DMS53 (cell line): ENCODE measurements around the gene ART3.
"Not testable (repeated sequence)": the region's sequence is repeated elsewhere in the genome, so short reads cannot be mapped to it uniquely, and the experiment has no call there.

ENCODE experiments used
- DNase-seq: peaks from one replicate; lab custom pipeline; 2025; lab: John Stamatoyannopoulos, UW

ART3 gene

GRCh38 chr4:76074468-76074867 lies at the start of gene ART3:
Gene ART3, plus strand, starts transcription at chr4:76074709. Its CDS starts 1,181 bp downstream, at chr4:76075890.
- DNase-seq: no peak

DNA sequence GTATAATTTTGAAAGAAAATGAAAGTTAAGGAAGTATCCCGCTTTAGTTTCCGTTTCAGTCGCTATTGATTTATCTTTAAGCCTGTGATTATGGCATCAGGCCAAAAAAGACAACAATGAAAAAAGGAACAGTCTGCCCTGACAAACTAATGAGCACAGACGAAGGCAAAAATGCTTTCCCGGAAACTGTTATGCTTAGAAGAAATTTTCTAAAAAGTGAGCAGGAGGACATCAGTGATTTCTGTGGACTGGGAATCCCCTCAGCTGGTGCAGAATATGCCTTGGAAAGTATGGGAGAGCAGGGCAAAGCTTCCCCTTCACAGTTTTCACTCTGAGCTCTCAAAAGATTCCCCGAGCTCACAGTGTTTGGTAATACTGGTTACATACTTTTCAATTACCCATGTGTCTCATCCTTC lies 46.2 kb upstream of the ART3 start:
- peak; percentile 34 for DNase-seq

DNA sequence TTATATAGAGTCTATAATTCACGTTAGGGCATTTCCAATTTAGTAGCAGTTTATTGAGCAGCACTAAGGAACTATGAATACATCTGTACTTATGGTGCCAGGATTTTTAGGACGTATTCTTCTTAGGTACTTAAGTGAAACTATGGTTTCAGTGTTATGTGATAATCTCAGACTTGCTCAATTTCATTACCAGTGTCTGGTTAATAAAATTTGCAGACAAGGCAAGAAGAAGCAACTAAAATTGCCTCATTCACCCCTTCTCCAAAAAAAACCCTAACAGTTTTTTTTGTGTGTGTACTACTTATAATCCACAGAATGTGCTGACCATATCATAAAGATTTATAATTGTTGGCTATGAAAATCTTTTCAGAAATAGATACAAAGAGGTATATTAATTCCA lies 45.2 kb upstream of the ART3 start:
- no peak for DNase-seq

DNA sequence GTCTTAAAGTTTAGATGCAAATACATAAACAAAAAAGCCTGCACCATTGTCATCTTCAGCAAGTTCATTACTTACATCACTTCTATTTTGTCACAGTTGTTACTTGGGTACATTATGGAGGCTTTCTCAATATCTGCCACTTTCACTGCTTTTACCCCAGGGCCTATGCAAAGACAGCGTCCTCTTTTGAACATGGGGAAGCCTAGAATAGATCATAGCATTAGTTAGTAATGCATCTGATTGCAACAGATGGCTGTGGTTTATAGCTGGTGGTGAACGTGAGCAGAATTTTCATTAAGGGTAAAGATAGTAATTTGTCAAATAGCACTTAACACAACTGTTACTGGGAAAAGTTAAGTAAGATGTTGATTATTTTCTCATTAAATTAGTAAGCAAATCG lies 39.4 kb upstream of the ART3 start:
- DNase-seq: no peak

GRCh38 chr4:76035799-76036380 lies 38.6 kb upstream of the ART3 start, which contains the start of gene CXCL11:
Gene CXCL11, minus strand, starts transcription at chr4:76036070. Its CDS starts 83 bp downstream, at chr4:76035987.
- DNase-seq: no peak

GRCh38 chr4:76036855-76037254 lies 37.7 kb upstream of the ART3 start:
- no peak for DNase-seq

- not testable (repeated sequence) for DNase-seq
These were observed 32.1 kb upstream of the ART3 start for GRCh38 chr4:76042241-76042998.

DNA sequence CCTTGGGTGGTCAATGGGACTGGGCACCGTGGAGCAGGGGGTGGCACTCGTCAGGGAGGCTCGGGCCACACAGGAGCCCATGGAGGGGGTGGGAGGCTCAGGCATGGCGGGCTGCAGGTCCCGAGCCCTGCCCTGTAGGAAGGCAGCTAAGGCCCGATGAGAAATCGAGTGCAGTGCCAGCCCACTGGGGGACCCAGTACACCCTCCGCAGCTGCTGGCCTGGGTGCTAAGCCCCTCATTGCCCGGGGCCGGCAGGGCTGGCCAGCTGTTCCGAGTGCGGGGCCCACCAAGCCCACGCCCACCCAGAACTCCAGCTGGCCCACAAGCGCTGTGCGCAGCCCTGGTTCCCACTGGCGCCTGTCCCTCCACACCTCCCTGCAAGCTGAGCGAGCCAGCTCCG lies 31.2 kb upstream of the ART3 start:
- not testable (repeated sequence) for DNase-seq

- not testable (repeated sequence) for DNase-seq
These were observed 29.8 kb upstream of the ART3 start for GRCh38 chr4:76044686-76045085.

DNA sequence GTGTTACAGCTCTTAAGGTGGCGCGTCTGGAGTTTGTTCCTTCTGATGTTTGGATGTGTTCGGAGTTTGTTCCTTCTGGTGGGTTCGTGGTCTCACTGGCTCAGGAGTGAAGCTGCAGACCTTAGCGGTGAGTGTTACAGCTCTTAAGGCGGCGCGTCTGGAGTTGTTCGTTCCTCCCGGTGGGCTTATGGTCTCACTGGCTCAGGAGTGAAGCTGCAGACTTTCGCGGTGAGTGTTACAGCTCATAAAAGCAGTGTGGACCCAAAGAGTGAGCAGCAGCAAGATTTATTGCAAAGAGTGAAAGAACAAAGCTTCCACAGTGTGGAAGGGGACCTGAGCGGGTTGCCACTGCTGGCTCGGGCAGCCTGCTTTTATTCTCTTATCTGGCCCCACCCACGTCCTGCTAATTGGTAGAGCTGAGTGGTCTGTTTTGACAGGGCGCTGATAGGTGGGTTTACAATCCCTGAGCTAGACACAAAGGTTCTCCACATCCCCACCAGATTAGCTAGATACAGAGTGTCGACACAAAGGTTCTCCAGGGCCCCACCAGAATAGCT lies 24.6 kb upstream of the ART3 start:
- DNase-seq: not testable (repeated sequence)

- not testable (repeated sequence) for DNase-seq
These were observed 23.9 kb upstream of the ART3 start for GRCh38 chr4:76050560-76051050.

DNA sequence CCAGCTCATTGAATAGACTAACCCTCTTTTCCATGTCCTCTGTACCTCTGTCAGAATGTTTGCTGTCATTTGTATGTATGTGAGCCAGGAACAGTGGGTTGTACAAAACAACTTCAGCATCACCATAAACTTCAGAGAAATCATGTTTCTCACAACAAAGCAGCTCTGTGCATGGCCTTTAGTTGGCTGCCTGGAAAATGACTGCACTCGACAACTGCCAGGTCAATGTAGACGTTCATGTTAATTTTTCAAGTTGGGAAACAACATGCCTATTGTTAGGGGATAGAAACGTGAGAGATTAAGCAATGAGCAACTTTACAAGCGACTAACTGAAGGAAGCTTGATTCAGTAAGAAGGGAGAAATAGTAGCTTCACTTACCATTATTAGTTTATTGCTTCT lies 20.8 kb upstream of the ART3 start:
- DNase-seq: no peak

DNA sequence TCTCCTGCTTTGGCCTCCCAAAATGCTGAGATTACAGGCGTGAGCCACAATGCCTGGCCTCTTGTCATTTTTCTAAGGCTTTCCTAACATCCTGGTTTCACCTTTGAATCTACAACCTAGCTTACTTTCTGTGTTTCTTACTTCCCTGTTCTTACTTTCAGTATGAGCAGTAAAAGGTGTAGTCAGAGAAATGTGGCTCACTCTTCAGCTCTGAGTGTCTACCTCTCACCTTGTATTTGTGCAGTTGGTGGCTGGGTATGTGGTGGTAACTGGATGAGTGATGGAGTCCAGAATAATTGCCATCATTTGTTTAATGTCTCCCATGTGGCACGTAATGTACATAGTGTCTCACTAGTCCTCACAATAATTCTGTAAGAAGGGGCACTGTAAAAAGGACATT lies 19.5 kb upstream of the ART3 start:
- DNase-seq: no peak

DNA sequence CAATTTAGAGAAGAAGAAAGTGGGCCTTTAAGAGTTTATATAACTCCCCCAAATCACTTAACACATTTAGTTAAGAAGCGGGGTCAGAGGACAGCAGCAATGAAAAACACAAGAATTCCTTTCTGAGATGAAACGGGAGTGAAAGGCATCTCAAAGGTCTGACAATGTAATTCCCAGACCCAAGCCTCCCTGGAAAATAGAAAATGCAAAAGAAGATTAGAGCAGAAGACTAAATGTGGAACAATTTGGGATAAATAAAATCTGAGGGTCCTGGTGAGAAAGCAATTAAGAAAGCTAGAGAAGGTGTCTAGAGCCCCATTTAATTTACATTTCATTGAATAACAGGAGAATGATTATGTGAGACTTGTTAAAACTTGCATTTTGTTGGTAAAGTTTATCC lies 19.1 kb upstream of the ART3 start:
- DNase-seq: no peak

DNA sequence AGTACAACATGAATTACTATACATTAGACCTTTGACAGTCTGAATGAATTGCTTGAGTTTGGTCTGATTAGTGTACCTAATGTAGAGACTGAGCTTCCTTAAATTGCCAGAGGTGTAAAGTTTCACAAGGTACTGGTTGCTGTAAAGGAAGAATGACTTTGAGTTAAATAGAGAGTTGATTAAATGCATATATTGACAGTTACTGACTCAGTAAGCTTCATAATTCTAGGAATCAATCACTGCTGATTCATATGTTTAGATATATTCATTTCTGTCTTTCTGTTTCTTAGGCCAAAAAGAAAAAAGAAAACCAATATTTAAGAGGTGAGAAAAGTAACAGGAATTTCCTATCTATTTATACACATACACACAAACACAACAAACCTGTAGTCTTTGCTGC lies 16.2 kb upstream of the ART3 start:
- DNase-seq: no peak

- peak; percentile 47 for DNase-seq
These were observed 15.6 kb upstream of the ART3 start for GRCh38 chr4:76058888-76059426.

- DNase-seq: no peak
These were observed 14.8 kb upstream of the ART3 start for GRCh38 chr4:76059750-76060149.

- no peak for DNase-seq
These were observed 14.0 kb upstream of the ART3 start for GRCh38 chr4:76060506-76060905.

- no peak for DNase-seq
These were observed 13.1 kb upstream of the ART3 start for GRCh38 chr4:76061421-76061820.

DNA sequence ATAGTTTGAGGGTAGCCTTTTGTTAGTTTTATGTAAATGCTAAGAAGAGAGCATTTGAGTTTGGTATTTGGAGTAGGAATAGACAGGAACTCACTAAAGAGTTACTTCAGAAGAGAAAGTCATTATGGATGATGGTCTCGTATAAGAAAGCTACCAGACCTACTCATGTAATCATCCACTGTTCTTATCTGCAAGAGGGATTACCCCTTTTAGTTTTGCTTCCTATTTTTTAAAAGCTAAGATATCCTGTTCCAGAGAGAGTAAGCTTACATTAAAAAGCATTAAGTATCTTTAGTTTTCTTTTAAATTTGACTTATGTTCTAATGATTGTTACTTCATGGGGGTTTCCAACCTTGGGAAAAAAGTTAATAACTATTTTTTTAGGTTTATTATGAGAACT lies 12.5 kb upstream of the ART3 start:
- DNase-seq: no peak

DNA sequence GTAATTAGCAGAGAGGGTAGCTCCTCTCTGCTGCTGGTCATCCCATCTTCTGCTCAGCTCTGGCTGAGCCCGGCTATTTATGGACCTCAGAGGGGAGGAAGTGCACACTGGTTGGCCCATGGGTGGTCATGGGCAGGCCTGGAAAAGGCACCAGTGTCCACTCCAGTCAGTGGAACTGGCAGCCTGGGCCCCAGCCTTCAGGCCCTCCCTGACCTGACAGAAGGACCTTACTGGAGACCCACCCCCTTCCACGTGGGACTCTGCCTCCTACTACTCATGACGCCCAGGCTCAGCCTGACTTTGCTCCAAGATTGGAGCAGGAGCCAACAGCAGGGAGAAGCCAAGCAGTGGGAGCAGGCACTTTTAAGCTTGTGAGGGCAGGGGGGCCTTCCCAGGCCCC lies 8.0 kb upstream of the ART3 start:
- no peak for DNase-seq

DNA sequence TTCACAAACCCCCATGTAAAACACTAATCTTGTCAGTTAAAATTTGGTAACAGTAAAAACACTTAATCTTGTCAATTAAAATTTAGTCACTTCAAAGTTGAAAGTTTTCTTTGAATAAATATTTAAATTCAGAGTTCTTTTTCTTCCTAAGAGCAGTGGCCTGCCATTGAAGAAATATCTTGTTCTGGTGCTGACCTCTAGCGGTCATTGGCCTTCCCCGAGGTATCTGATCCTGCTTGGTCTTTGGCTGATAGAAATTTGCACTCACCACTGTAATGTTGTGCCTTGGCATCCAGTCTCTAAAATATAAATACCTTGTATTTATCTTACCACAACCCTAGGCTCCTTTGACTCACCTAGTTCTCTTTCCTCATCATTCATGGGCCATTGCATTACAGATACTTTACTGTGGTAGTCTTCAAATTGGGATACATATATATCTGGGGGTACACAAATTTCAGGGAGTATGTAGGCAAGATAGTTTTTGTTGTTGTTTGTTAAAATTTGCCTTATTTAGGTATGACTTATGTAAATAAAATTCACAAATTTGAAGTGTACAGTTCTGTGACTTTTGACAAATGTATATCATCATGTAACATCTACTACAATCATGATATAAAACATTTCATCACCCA lies 6.7 kb upstream of the ART3 start:
- peak; percentile 78 for DNase-seq
